EL (cell line): Measurements from ENCODE around the gene CDK14.

Experiments used
- DNase-seq: peaks from one replicate; pipeline ENCODE4 v3.0.0-alpha.2; 2016

Gene CDK14

DNA sequence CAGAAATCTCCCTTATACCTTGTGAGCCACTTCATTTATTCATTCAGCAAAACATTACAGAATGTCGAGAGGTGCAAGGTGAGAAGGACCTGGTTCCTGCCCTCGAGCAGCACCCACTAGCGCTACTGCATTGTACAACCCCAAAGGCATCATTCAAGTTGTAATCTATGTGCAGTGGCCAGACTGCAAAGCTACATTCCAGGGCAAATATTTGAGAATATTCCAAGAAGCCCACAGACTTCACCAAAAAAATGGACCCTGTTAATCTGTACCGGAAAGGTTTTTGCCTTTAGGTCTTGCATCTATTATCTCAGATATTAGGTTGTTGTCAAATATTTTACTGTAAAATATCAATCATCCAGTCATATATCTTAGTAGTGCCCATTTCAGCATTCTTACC, 372.8 kb downstream of the CDK14 start:
- DNase-seq = no peak

DNA sequence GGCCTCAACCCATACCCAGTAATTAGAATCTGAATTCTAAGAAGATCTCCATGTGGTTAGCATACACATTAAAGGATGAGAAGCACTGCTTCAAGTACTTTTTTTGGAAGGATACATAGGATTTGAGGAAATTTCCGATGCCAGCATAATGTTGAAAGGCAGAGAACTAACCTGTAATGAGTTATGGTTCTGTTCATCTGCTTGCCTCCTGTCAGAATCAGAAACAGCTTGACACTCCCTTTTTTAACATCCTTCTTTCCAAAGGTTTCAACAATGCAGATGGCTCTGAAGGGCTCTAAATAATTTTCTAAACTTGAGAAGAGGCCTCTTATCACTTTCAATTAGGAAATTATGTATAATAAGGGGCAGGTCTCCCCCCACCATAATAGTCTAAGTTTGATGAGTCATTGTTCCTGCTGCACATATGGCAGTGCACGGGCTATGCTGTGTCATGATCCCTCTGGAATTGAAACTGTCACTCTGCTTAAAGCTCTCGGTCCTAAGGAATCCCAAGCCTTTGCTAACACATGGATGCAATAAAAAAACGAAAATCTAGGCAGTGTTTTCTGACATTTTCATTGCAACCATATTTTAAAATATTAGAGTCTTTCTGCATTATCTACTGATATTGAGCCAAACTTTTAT, 376.9 kb downstream of the CDK14 start:
- DNase-seq = peak; percentile 36

DNA sequence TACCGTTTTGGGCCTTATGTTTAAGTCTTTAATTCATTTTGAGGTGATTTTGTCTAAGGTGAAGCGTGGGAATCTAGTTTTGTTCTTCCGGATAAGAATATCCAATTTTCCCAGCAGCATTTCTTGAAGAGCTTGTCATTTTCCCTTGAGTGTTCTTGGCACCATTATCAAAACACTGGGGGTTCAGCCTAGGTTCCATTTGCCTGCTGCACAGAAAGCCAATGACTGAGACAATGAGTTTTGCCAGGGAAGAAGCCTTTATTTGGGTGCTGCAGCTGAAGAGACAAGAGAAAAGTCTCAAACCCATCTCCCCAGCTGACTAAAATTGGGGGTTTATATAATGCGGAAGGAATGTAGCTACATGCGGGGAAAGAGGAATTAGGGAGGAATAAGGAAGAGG, 380.9 kb downstream of the CDK14 start:
- no peak for DNase-seq

DNA sequence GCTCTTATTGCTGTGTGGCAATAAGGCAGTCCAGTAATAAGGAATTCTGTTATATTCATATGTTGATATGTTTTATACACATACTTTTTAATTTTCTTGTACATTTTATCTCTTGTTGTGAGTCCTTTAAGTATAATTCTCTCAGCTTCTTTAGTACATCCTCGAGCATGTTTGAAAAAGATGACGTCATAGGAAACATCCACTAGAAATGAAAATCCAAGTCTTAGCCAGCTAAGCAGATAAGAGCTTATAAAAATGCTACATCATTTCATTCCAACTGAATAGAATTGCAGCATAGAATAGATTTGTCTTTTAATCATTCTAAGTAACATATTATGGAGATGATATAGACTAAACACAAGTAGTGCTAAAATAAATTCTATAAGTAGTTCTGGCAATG, 384.4 kb downstream of the CDK14 start:
- DNase-seq = no peak

GRCh38 chr7:90982228-90982627, 386.1 kb downstream of the CDK14 start:
- no peak for DNase-seq

DNA sequence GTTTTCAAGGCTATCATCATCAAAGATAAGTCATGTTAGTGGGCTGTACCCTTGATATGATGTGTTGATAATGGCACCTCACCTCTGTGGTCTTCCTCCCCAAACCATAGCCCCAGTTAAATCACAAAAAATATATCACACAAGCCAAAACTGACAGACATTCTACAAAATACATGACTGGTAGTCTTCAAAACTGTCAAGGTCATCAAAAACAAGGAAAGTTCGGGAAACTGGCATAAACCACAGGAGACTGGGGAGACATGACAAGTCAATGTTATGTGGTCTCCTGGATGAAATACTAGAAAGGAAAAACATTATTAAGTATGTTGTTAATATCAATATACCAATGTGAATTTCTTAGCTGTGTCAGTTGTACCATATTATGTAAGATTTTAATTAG, 388.6 kb downstream of the CDK14 start:
- DNase-seq = no peak

- no peak for DNase-seq
Observed at GRCh38 chr7:90988516-90988915, 392.4 kb downstream of the CDK14 start.

GRCh38 chr7:90988996-90989765, 393.1 kb downstream of the CDK14 start:
- no peak for DNase-seq

- no peak for DNase-seq
Observed at GRCh38 chr7:90994121-90994520, 398.0 kb downstream of the CDK14 start.

GRCh38 chr7:90994601-90995000, 398.5 kb downstream of the CDK14 start:
- DNase-seq = no peak

DNA sequence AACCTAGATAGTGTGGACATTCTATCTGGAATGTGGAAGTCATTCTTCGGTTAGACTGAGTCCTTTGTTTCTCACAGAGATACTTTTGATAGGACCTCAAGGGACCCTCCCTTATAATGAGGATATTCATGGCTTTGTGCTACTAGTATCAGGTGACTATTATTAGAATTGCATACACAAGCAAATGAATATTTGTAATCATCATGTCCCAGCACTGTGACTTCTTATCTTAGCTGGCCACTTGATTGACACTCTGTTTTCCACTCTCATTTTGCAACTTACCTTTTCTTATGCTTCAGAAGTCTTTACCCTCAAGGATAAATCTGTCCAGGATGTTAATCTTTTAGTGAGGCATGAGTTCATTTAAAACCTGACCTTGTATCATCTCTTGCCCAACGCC, 399.9 kb downstream of the CDK14 start:
- no peak for DNase-seq

DNA sequence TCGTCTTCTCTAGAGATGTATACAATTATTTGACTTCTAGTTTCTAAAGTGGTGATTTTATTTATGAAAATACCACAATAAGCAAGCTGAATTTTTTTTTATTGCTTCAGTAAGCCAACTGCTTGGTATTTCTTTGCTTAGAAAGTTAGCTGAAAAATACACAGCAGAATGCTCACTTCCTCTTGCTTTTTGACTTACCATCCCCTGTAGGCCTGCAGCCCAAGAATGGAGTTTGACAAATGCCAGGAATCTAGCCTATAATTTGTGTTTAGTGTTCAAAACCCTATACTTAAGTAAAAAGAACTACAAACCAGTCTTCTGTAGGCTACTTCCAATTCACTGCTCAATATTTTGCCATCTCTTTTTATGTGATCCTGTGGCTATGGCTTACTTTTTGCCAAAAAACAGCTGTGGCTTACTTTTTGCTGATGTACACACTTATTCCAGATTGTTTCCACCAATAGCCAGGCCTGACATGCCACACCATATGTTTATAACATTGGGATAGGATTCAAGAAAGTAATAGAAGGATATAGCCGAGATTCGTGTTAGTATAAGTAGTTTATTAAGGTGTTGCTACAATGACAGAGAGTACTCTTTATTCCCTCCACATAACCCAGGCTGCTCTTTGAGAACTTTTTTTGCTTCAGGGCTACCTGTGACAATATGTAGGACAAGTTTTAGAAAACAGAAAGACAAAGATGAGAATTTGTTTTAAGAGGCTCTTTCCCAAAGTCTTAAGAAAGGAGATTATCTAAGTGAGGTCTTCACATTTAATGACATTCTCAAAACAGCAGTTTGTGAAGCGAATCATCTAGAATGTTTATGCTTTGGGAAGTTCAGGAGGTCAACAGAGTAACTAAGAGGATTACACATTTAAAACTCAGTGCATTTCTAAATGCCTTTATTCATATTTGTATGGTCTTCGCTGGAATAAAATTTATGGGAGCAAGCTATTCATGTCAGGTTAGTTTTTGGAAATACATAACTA, 404.2 kb downstream of the CDK14 start:
- DNase-seq = peak; percentile 51

GRCh38 chr7:91005024-91005423, 408.9 kb downstream of the CDK14 start:
- no peak for DNase-seq

DNA sequence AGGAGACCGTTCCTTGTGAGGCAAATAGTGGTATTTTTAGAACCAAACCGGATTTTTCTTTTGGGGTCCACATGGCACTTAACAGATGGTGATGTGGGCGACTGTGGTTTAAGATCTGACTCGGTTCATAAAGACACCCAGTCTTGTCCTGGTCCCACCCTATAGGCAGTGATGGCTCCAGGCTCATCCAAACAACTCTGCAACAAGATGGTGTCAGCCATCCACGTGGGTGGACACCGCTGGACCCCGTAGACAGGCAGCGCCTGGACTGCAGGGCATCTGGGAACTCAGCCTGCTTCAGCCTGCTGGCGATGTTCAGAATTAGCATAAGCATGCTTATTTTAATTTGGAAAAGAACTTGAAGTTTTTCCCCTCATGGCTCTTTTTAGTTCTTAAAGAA, 409.7 kb downstream of the CDK14 start:
- DNase-seq = no peak

DNA sequence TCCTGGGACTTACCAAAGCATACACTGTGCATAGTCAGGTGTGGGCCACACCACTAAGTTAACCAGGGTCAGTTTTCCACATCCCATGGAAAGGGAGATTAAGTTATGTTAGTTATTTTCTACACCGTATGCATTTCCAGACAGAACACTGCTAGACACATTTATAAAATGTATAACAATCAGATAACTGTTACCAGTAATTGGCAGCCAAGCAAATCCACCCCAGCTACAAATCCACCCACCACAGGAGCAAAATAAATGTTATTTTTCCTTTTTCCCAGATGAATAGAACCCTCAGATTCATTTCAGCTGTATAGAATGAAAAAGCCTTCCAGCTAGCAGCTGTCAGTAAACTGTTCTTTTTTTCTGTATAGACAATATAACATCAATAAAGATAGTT, 411.2 kb downstream of the CDK14 start:
- DNase-seq = no peak

DNA sequence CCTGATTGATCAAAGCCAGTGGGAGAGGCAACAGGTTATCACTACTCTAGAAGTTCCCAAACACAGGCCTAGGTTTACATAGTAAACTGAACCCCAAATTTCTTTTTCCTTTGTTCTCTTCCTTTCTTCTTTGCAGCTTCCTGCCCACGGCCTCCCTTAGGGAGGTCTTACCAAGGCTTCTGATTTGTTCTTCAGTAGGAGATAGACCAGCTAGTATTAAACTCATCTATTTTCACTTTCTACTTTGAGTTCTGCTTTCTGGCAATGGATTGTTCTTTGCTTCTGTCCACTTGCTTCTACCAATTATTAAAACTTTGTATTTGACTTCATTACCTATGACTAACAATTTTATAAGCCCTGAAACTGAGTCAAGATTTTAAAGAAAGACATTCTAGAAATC, 417.0 kb downstream of the CDK14 start:
- DNase-seq = no peak

- DNase-seq = no peak
Observed at GRCh38 chr7:91019686-91020385, 423.7 kb downstream of the CDK14 start.

DNA sequence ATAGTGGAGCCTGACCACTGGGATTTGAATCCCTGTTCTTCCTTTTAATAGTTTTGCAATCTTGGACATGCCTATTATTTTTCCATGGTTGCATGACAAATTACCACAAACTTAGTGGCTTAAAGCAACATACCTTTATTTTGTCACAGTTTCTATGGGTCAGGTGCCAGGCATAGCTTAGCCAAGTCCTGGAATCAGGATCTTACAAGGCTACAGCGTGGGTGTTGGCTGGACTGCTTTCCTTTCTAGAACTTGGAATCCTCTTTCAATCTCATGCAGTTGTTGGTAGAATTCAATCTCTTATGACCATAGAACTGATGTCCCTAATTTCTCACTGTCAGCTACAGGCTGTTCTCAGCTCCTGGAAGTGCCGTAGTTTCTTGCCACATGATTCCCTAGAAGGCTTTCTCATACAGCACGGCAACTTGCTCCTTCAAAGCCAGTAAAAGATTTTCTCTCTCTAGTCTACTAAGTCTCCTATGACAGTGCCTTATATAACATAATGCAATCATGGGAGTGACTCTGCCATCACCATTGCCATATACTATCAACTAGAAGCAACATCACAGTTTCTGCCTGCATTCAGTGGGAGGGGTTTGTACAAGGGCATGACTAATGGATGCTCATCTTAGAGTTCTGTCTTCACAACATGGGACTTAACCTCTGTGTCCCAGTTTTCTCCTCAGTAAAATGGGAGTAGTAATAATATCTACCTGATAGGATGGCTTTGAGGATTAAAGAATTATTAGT, 424.7 kb downstream of the CDK14 start:
- no peak for DNase-seq

DNA sequence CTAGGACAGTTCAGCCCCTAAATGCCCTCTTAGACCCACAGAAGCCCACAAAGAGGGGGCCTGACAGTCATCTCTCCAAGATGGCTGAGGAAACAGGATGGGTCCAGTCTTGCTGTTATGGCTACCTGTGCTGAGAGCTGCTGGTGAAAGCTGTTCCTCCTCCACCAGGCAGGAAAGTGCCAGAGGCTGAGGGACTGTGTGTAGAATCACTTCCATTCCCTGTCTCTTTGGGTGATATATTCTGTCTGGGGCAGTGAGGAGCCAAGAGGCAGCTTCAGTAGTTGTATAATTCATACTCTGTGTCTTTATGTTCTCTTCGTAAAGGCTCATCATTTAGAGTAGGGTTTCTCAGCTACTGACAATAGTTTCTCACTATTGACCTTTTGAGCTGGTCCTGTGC, 425.8 kb downstream of the CDK14 start:
- DNase-seq = no peak

GRCh38 chr7:91025906-91026390, 429.8 kb downstream of the CDK14 start:
- no peak for DNase-seq

DNA sequence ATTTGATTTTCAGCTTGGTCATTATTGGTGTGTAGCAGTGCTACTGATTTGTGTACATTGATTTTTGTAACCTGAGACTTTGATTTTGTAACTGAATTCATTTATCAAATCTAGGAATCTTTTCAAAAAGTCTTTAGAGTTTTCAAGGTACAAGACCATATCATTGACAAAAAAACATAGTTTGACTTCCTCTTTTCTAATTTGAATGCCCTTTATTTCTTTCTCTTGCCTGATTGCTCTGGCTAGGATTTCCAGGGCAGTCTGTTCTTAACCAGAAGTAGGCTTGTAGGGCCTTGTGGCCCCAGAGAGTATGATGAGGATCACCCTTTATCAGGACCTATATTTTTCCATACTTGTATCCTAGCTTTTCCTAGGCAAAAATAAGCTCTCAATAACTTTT, 433.6 kb downstream of the CDK14 start:
- no peak for DNase-seq
